ENCODE results near the gene DOCK10.

GRCh38 chr2:225032246-225032645 lies 10.0 kb downstream of the DOCK10 start:
- TF ChIP-seq FOXM1 (IDR thresholded peaks at IDR 0.05; ENCODE audit: borderline replicate concordance, low read depth) (no peak), EP300 (IDR thresholded peaks at IDR 0.05; ENCODE audit: borderline replicate concordance) (no peak), TCF12 (IDR thresholded peaks at IDR 0.05; ENCODE audit: low read depth) (no peak), USF1 (IDR thresholded peaks at IDR 0.05) (no peak)

Data from Ishikawa (cell line).